Cardiac muscle cell (in vitro differentiated cells and primary cell): Measurements from ENCODE around the gene CR1. TPM values are rescaled to one million over a fixed set of nuclear protein-coding genes. Genes with fewer than 3 reads are reported as not detected.

Experiments used
- DNase-seq, 2 donors: peaks; one replicate each; pipeline versions ENCODE4 v3.0.0 to v3.0.0-alpha.2; 2010 to 2017; ENCODE audit warnings: low read depth in 1 of 2, low spot score in 1 of 2
- H3K27ac ChIP-seq: fragments of 200-600 bp; sonication (generic); 2 replicates; pipeline ENCODE4 v1.5.1; 2016
- H3K27me3 ChIP-seq: fragments of 200-600 bp; sonication (generic); 2 replicates; pipeline ENCODE4 v1.6.0; 2016; ENCODE audit warnings: control low read depth
- H3K36me3 ChIP-seq: fragments of 200-600 bp; sonication (generic); 2 replicates; pipeline ENCODE4 v1.5.1; 2016; ENCODE audit warnings: control low read depth
- H3K4me1 ChIP-seq: fragments of 200-600 bp; sonication (generic); 2 replicates; pipeline ENCODE4 v1.8.1; 2017; ENCODE audit warnings: low read depth, mild to moderate bottlenecking, mixed run types
- H3K4me3 ChIP-seq: fragments of 200-600 bp; sonication (generic); 2 replicates; pipeline ENCODE4 v1.5.1; 2016; ENCODE audit warnings: mild to moderate bottlenecking
- H3K9me3 ChIP-seq: fragments of 200-600 bp; sonication (generic); 2 replicates; pipeline ENCODE4 v1.5.1; 2017; ENCODE audit warnings: low read depth, mild to moderate bottlenecking, control low read depth
- polyA plus RNA-seq: library from polyadenylated mRNA; unstranded; fragments of >200 nt; fragmentation: Nextera tagmentation; extraction: Ambion mirVana; gene quantifications from 2 replicates; pipeline ENCODE4 v1.2.1, GENCODE V29; 2016
- total RNA-seq: library from RNA; depleted of rRNA; stranded (reverse); fragments of >200 nt; gene quantifications from 2 replicates; pipeline ENCODE4 v1.2.3, GENCODE V29; 2016
- TF ChIP-seq, protein P1 (sequence below): IDR thresholded peaks from 2 replicates; pipeline ENCODE4 v1.5.1; 2012; ENCODE audit warnings: low read depth, mild to moderate bottlenecking, low read length

The CR1 gene
- total RNA-seq (not detected in 2 replicates), polyA plus RNA-seq (not detected in 2 replicates)

DNA sequence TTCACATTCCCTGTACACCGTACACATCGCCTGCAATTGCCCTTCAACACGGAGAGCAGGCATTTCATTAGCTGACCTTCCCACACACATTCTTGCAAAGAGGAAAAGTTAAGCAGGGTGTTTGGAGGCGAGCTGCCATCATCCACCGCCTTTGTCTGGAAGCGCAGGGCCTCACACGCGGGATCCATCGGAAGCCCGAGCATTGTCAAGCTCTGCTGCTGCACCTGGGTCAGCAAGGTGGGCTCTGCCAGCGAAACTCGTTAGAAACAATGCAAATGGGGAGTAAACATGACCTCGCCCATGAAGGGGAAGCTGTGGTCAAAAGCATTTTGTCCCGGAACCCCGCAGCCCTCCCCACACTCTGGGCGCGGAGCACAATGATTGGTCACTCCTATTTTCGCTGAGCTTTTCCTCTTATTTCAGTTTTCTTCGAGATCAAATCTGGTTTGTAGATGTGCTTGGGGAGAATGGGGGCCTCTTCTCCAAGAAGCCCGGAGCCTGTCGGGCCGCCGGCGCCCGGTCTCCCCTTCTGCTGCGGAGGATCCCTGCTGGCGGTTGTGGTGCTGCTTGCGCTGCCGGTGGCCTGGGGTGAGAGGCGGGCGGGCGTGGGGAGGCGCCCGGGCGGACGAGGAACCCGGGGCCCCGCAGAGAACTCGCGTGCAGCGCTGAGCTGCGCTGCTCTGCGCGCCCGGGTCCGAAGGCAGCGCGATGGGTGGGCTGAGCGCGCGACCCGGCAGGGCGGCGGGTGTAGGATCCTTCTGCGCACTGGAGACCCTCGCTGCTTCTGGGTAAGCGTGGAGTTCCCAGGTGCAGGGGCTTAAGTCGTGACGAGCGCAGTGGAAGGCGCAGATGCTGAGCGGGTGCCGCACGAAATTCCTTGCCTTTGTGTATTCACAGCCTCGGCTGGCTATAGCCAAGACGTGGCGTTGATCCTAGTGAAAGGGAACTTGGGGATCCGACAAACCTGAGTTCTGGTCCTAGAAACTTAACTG lies at the start of gene CR1:
Gene CR1, plus strand, starts transcription at position 357 of the 992 bp plus-strand sequence. Its CDS starts 111 bp downstream, at position 468.
- Histone ChIP-seq H3K36me3 (no peaks in the 10 kb centered on the region), H3K27ac (no peak within 1 kb of the TSS), H3K4me1 (no peaks in the 10 kb centered on the region), H3K4me3 (peak within 1 kb of the TSS; percentile 39), H3K9me3 (no peaks in the 10 kb centered on the region), H3K27me3 (peaks cover 88% of the 10 kb centered on the region)
- peak; percentile 35 for DNase-seq
- TF ChIP-seq, protein P1, sequence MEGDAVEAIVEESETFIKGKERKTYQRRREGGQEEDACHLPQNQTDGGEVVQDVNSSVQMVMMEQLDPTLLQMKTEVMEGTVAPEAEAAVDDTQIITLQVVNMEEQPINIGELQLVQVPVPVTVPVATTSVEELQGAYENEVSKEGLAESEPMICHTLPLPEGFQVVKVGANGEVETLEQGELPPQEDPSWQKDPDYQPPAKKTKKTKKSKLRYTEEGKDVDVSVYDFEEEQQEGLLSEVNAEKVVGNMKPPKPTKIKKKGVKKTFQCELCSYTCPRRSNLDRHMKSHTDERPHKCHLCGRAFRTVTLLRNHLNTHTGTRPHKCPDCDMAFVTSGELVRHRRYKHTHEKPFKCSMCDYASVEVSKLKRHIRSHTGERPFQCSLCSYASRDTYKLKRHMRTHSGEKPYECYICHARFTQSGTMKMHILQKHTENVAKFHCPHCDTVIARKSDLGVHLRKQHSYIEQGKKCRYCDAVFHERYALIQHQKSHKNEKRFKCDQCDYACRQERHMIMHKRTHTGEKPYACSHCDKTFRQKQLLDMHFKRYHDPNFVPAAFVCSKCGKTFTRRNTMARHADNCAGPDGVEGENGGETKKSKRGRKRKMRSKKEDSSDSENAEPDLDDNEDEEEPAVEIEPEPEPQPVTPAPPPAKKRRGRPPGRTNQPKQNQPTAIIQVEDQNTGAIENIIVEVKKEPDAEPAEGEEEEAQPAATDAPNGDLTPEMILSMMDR: no peak

DNA sequence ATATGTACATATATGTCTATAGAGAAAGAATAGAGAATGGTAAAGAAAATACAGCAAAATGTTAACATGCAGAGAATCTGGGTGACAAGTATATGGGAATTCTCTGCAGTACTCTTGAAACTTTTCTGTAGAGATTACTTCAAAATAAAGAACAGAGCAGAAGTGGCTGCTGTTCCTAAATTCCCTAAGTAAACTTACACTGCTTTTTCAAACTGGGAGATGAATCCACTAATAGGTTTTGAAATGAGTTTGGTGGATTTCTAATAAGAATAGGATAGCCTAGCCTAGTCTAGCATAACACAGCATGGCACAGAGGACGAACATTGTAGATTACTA lies 42.3 kb upstream of the CR1 start:
- Histone ChIP-seq H3K4me3 (no peak overlapping the region), H3K4me1 (no peaks in the 10 kb centered on the region), H3K27ac (no peak overlapping the region), H3K27me3 (peaks cover 98% of the 10 kb centered on the region), H3K36me3 (no peaks in the 10 kb centered on the region), H3K9me3 (no peaks in the 10 kb centered on the region)
- TF ChIP-seq, protein P1: no peak
- DNase-seq: no peak

DNA sequence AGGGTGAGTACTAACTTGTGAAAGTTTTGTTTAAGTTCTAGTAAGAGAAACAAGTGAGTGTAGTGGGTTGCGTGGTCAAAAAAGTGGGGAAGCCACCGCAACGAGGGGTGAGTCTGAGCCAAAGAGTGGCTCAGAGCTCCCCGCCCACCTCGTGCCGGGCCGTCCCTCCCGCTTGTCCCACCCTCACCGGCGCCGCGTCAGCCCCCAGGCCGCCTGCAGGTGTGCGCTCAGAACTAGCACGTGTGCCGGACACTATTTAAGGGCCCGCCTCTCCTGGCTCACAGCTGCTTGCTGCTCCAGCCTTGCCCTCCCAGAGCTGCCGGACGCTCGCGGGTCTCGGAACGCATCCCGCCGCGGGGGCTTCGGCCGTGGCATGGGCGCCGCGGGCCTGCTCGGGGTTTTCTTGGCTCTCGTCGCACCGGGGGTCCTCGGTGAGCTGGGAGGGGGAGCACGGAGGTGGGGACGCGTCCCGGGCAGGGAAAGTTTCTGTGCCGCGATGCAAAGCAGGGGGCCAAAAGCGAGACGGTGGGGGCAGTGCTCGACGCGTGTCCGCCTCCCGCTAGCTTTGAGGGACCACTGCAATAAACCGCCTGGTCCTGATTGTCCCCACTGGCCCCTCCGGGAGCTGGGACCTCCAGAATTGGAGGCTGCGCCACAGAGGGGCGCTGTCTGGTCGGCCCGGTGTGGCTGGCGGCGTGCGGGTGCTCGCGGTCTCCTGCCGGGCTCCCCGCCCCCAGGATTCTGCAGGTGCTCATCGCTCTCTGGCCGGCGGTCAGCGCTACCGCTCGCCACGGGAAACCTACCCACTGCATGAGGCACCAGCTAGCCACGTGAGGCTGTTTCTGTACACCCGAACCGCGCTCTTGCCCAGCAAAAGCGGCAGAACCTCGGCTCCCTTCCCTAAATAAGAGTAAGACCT lies 41.7 kb upstream of the CR1 start, which contains the start of gene CR2:
Gene CR2, plus strand, starts transcription at position 283 of the 919 bp plus-strand sequence. Its CDS starts 91 bp downstream, at position 374.
- peaks cover 97% of the 10 kb centered on the region for H3K27me3 ChIP-seq
- peak within 1 kb of the TSS; percentile 31 for H3K4me3 ChIP-seq
- TF ChIP-seq, protein P1: no peak
- H3K9me3 ChIP-seq: no peaks in the 10 kb centered on the region
- H3K4me1 ChIP-seq: no peaks in the 10 kb centered on the region
- H3K36me3 ChIP-seq: no peaks in the 10 kb centered on the region
- peak in 1 of 2 donors; percentile 68 for DNase-seq
- H3K27ac ChIP-seq: no peak within 1 kb of the TSS

DNA sequence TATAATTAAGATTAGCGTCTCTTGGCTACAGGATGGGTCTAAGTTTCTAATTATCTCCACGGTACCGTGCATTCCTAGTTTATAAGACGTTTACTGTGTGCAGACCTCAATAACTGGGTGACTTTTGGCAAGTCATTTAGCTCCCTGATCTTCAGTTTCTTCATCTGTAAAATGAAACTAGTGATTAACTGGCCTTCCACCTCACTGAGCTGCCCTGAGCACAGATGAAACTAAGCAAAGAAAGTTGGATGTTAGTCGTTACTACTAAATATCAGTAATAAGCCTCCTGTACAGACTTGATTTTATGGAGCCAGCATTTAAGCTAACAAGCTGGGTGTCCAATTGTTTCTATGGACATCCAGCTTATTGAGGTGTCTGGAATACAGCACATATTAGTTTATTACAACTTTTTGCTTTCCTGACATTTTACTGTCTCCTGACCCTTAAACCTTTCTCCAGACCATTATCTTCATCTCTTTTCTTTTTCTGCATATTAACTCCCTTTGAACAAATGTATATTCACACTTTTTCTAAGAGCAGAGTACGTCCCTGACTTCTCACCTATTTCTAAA lies 40.7 kb upstream of the CR1 start:
- H3K4me3 ChIP-seq: peak overlapping the region; percentile 31
- H3K27me3 ChIP-seq: peaks cover 88% of the 10 kb centered on the region
- no peaks in the 10 kb centered on the region for H3K4me1 ChIP-seq
- H3K27ac ChIP-seq: no peak overlapping the region
- no peak for DNase-seq
- no peaks in the 10 kb centered on the region for H3K9me3 ChIP-seq
- TF ChIP-seq, protein P1: no peak
- no peaks in the 10 kb centered on the region for H3K36me3 ChIP-seq

DNA sequence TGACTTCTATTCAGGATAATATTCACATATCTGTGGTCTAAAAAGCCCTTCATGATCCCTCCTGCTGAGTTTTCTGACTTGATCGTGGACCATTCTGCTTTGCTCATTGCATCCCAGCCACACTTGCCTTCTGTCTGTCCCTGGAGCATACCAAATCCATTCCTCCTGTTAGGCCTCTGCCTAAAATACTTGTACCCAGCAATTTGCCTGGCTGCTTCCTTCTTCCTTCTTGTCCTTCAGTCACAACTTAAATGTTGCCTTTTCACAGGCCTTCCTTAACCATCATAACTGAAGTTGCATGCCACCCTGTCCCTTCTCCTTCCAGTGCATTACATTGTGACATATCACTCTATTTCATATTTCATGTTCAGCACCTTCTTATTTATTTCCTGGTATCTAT lies 37.5 kb upstream of the CR1 start:
- Histone ChIP-seq H3K27ac (no peak overlapping the region), H3K27me3 (peaks cover 65% of the 10 kb centered on the region), H3K4me3 (no peak overlapping the region), H3K4me1 (no peaks in the 10 kb centered on the region), H3K36me3 (no peaks in the 10 kb centered on the region), H3K9me3 (no peaks in the 10 kb centered on the region)
- TF ChIP-seq, protein P1: no peak
- DNase-seq: no peak
